HG03571 (cell line): ENCODE data around the gene PCDHB5.
"Not testable (repeated sequence)": the region's sequence is repeated elsewhere in the genome, so short reads cannot be mapped to it uniquely, and the experiment has no call there.

ENCODE experiments used
- ATAC-seq: cut with Tn5 transposase; IDR thresholded peaks from one replicate; pipeline ENCODE4 v1.9.1; 2021; ENCODE audit not compliant: unreplicated experiment

The PCDHB5 gene

GRCh38 chr5:141135030-141135717 lies at the start of gene PCDHB5:
Gene PCDHB5 (plus strand): TSS chr5:141135206. CDS start chr5:141135435, 229 bp downstream.
- ATAC-seq, result no peak

GRCh38 chr5:141094481-141095262 lies 40.3 kb upstream of the PCDHB5 start, which contains the start of gene PCDHB2:
Gene PCDHB2 (plus strand): TSS chr5:141094615. CDS start chr5:141094791, 176 bp downstream.
- ATAC-seq, result no peak

GRCh38 chr5:141095263-141095641 lies 39.8 kb upstream of the PCDHB5 start:
- ATAC-seq, result no peak

GRCh38 chr5:141096181-141096580 lies 38.8 kb upstream of the PCDHB5 start:
- ATAC-seq, result not testable (repeated sequence)

GRCh38 chr5:141096586-141096985 lies 38.4 kb upstream of the PCDHB5 start:
- not testable (repeated sequence) for ATAC-seq

GRCh38 chr5:141100243-141100805 lies 34.7 kb upstream of the PCDHB5 start, which contains the start of gene PCDHB3:
Gene PCDHB3 (plus strand): TSS chr5:141100473. CDS start chr5:141100650, 177 bp downstream.
- ATAC-seq, result no peak

- ATAC-seq, result no peak
Measured at GRCh38 chr5:141101059-141101458, 33.9 kb upstream of the PCDHB5 start.

- not testable (repeated sequence) for ATAC-seq
Measured at GRCh38 chr5:141102070-141102469, 32.9 kb upstream of the PCDHB5 start.

GRCh38 chr5:141102471-141102870 lies 32.5 kb upstream of the PCDHB5 start:
- ATAC-seq, result not testable (repeated sequence)

- no peak for ATAC-seq
Measured at GRCh38 chr5:141105350-141105749, 29.7 kb upstream of the PCDHB5 start.

- ATAC-seq, result no peak
Measured at GRCh38 chr5:141119250-141119649, 15.8 kb upstream of the PCDHB5 start.

GRCh38 chr5:141121563-141121962 lies 13.4 kb upstream of the PCDHB5 start, which contains the start of gene PCDHB4:
Gene PCDHB4 (plus strand): TSS chr5:141121818. CDS start chr5:141121999, 181 bp downstream.
- ATAC-seq, result no peak

- no peak for ATAC-seq
Measured at GRCh38 chr5:141121985-141122384, 13.0 kb upstream of the PCDHB5 start.

GRCh38 chr5:141123396-141124135 lies 11.4 kb upstream of the PCDHB5 start:
- ATAC-seq, result not testable (repeated sequence)

- ATAC-seq, result no peak
Measured at GRCh38 chr5:141127305-141127704, 7.7 kb upstream of the PCDHB5 start.

GRCh38 chr5:141135718-141136266 lies 786 bp downstream of the PCDHB5 start:
- no peak for ATAC-seq

- not testable (repeated sequence) for ATAC-seq
Measured at GRCh38 chr5:141137346-141137745, 2.3 kb downstream of the PCDHB5 start.

GRCh38 chr5:141149812-141150211 lies 14.8 kb downstream of the PCDHB5 start, which contains the start of gene PCDHB6:
Gene PCDHB6 (plus strand): TSS chr5:141150057. CDS start chr5:141150258, 201 bp downstream.
- no peak for ATAC-seq

- ATAC-seq, result no peak
Measured at GRCh38 chr5:141150224-141150992, 15.4 kb downstream of the PCDHB5 start.

- no peak for ATAC-seq
Measured at GRCh38 chr5:141150993-141151325, 16.0 kb downstream of the PCDHB5 start.
